HEK293T (cell line): ENCODE results near the gene ANXA3.

Experiments
- ELF4 ChIP-seq: fragments of 450-650 bp; IDR thresholded peaks from 2 replicates; pipeline ENCODE4 v1.6.1; 2017; ENCODE audit warnings: antibody characterized with exemption
- FOXM1 ChIP-seq: fragments of 450-650 bp; IDR thresholded peaks from 2 replicates; pipeline ENCODE4 v1.6.1; 2017; ENCODE audit warnings: mild to moderate bottlenecking, borderline replicate concordance
- SP1 ChIP-seq: fragments of 450-650 bp; IDR thresholded peaks from 2 replicates; pipeline ENCODE4 v1.6.1; 2017
- SUZ12 ChIP-seq: fragments of 450-650 bp; IDR thresholded peaks from 2 replicates; pipeline ENCODE4 v1.6.1; 2016; ENCODE audit warnings: mild to moderate bottlenecking
- TARDBP ChIP-seq: fragments of 450-650 bp; IDR thresholded peaks from 2 replicates; pipeline ENCODE4 v1.6.1; 2016

DNA sequence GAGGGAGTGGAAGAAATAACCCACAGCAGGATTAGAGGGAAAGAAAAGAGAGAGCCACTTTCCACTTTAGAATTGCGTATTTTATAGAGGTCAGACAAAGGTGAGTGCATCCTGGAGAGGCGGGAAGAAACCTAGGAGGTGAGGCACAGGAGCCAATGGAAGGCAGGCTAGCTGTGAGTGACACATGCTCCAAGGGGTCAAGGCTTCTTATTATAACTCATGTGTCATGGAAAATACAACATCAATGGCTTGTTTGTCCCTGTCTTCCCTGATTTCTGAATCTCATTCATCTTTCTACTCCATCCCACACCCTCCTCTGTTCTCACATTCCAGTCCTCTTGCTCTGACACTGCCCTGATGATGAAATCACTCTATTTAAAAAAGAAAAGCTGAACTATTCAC, 14.4 kb downstream of the ANXA3 start:
- TF ChIP-seq TARDBP = no peak
- TF ChIP-seq FOXM1 = no peak
- no peak for TF ChIP-seq SP1
- no peak for TF ChIP-seq SUZ12
- no peak for TF ChIP-seq ELF4
